A549 treated with RU486 at 1 μM for 4 hours (cell line): Measurements from ENCODE around the gene LGALS9B. TPM values are rescaled to one million over a fixed set of nuclear protein-coding genes. Genes with fewer than 3 reads are reported as not detected.

ENCODE experiments used
- total RNA-seq: library from RNA; stranded (reverse); fragments of 200-300 nt; extraction: Qiagen RNA extraction; gene quantifications from 5 replicates; pipeline ENCODE4 v1.2.3, GENCODE V29; 2022; ENCODE audit warnings: low read depth

Gene LGALS9B
- total RNA-seq: not detected in 5 replicates

GRCh38 chr17:20467447-20467846 is at the start of gene LGALS9B:
Gene LGALS9B (minus strand): TSS chr17:20467539. CDS start chr17:20467470, 69 bp downstream.

Other genes starting within 250 kb of the LGALS9B start
- not detected in 5 replicates for gene CDRT15L2, start 112.2 kb upstream of the LGALS9B start, total RNA-seq